Activated CD8-positive, alpha-beta T cell treated with anti-CD3 and anti-CD28 coated beads for 36 hours (primary cell): ENCODE results near the gene PGC. TPM values are rescaled to one million over a fixed set of nuclear protein-coding genes. Genes with fewer than 3 reads are reported as not detected.

Experiments used
- ATAC-seq: fragments of 200-7000 bp; cut with Tn5 transposase; one replicate; pipeline ENCODE4 v1.10.0; 2021; ENCODE audit warnings: mild to moderate bottlenecking, moderate library complexity
- CTCF ChIA-PET: fragments of 350-600 bp; sonication (Branson Sonifier 250); formaldehyde crosslinking; loops from one replicate; lab custom pipeline; 2021; ENCODE audit warnings: antibody characterized with exemption; lab: Charles Lee
- POLR2A ChIA-PET: fragments of 350-600 bp; sonication (Branson Sonifier 250); formaldehyde crosslinking; loops from one replicate; lab custom pipeline; 2021; ENCODE audit warnings: antibody characterized with exemption; lab: Charles Lee
- DNase-seq: peaks from one replicate; pipeline ENCODE4 v3.0.0-alpha.2; 2020
- H3K27ac Mint-ChIP-seq: one replicate; pipeline ENCODE4 v1.8.0; 2021; ENCODE audit warnings: mild to moderate bottlenecking, mixed read lengths
- H3K27me3 Mint-ChIP-seq: one replicate; pipeline ENCODE4 v1.8.0; 2021; ENCODE audit warnings: mixed read lengths
- H3K36me3 Mint-ChIP-seq: one replicate; pipeline ENCODE4 v1.8.0; 2021; ENCODE audit warnings: low read depth, mixed read lengths
- H3K4me1 Mint-ChIP-seq: one replicate; pipeline ENCODE4 v1.8.0; 2021; ENCODE audit warnings: low read depth, mixed read lengths
- H3K4me3 Mint-ChIP-seq: one replicate; pipeline ENCODE4 v1.8.0; 2021; ENCODE audit warnings: mild to moderate bottlenecking, moderate library complexity, mixed read lengths
- H3K9me3 Mint-ChIP-seq: one replicate; pipeline ENCODE4 v1.8.0; 2021; ENCODE audit warnings: mixed read lengths
- CTCF ChIP-seq: fragments of 200-600 bp; IDR thresholded peaks from one replicate; pipeline ENCODE4 v1.8.0; 2022; ENCODE audit warnings: antibody characterized with exemption, mild to moderate bottlenecking
- intact Hi-C: fragments of 100-400 bp; cut with micrococcal nuclease; formaldehyde crosslinking; loops from one replicate; pipeline ENCODE4 v1.10.0; 2022
- total RNA-seq, 2 experiments: library from RNA; stranded (reverse); gene quantifications; one replicate each; pipeline ENCODE4 v1.2.3, GENCODE V29; 2021

PGC gene
- total RNA-seq, 2 experiments from 2014 or later = not detected

DNA sequence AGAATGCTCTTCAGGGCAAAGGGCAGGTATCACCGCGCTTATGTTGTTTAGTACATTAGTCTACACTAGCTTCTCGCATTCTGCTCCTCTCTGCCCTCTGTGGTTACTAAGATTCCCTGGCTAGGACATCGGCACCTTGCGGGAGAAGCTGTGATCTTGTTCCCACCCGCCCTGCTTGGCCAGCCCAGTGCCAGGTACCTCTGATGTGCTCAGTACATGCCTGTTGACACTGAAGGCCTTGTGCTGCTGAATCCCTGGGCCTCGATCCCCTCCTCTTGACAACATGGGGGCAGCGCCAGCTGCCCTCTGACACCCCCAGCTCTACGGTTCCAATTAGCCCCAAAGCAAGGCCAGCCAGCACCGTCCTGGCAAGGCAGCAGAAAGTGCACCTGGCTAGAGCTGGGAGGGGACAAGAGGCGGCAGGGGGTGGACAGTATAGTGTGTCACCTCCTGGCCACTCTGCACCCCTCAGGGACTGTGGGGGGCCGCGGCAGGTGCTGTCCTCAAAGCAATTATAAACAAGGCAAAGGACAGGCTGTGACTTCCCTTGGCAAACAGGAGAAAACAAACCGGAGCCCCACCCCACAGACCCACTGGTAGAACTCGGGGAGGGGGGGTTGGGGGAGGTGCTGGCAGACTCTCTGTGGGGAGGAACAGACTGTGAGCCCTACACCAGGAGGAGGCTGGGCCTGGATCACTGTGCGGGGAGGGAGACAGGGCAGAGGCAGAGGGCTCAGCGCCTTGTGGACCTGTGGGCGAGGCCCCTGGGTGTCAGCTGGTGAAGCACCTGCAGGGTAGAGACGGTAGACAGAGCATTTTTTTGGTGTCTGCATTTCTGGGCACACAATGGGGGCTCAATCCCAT is 18.9 kb downstream of the PGC start:
- no peak for TF ChIP-seq CTCF
- Mint-ChIP-seq H3K4me3 (no peak overlapping the region), H3K36me3 (no peaks in the 10 kb centered on the region), H3K9me3 (no peaks in the 10 kb centered on the region), H3K27me3 (no peaks in the 10 kb centered on the region), H3K27ac (no peak overlapping the region), H3K4me1 (peaks cover 38% of the 10 kb centered on the region)
- DNase-seq (no peak), ATAC-seq (no peak)
- ChIA-PET POLR2A (no interaction called here), CTCF (no interaction called here)
- intact Hi-C loops = no loop called here

- ChIA-PET CTCF (no interaction called here), POLR2A (no interaction called here)
- Mint-ChIP-seq H3K4me1 (peaks cover 33% of the 10 kb centered on the region), H3K9me3 (no peaks in the 10 kb centered on the region), H3K27ac (no peak overlapping the region), H3K4me3 (no peak overlapping the region), H3K36me3 (no peaks in the 10 kb centered on the region), H3K27me3 (no peaks in the 10 kb centered on the region)
- DNase-seq = no peak
- intact Hi-C loops = no loop called here
- TF ChIP-seq CTCF = no peak
- ATAC-seq = no peak
These were observed 19.5 kb downstream of the PGC start for GRCh38 chr6:41727705-41728072.

DNA sequence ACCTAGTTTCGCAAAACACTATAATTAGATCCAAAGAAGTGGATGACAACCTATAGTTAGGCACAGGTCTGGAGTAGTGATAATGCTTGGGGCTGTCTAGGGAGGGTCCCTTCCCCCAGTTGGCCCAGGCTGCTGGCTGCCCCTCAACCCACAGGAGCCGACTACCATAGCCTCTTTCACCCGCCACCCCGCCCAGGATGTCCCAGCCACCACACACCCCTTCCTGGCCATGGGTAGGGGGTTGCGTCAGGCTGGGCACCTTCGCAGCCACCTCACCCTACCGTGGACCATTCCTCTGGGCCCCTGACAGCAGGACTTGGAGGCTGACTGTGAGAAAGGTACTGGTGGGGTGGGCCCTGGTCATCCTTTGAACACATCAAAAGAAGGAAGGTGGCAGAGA is 20.3 kb downstream of the PGC start:
- DNase-seq = no peak
- TF ChIP-seq CTCF = no peak
- CTCF ChIA-PET = no interaction called here
- Mint-ChIP-seq H3K4me3 (no peak overlapping the region), H3K27me3 (no peaks in the 10 kb centered on the region), H3K27ac (no peak overlapping the region), H3K9me3 (no peaks in the 10 kb centered on the region), H3K36me3 (no peaks in the 10 kb centered on the region), H3K4me1 (peaks cover 29% of the 10 kb centered on the region)
- POLR2A ChIA-PET = no interaction called here
- no peak for ATAC-seq
- intact Hi-C loops = no loop called here

DNA sequence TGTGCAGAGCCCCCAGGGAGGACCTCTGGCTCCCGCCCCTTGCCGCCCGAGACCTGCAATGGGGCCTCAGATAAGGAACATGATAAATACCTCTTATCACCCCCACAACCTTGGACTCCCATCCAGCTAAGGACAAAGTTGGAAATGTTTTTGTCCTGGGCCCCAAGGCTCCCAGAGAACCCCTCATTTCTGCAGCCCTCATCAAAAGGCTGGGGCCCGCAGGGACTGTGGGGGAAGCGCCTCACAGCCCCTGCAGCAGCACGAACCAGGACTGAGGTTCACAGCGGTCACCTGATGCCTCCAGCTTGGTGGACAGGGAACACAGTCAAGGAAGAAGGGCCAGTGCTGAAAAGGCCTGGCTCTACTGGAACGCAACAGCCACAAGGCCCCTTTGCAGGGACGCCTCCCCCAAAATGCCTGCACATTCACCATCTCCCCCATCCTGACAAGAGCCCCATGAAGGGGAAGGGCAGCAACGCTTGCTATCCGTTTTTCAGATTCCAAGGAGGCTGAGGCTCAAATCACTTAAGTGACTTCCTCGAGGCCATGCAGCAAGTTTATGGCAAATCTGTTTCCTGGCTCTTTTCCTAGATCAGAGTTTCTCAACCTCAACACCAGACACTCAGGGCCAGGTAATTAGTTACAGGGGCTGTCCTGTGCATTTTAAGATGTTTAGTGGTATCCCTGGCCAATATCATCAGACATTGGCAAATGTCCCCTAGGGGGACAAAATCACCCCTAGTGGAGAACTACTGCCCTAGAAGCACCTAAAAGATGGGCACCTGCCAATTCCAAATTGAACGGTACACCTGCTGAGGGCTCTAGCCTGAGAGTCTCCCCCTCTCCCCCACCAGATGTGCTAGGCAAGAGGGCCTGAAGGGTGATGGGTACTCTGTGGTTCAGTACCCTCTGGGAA is 22.4 kb downstream of the PGC start:
- ATAC-seq = no peak
- Mint-ChIP-seq H3K9me3 (no peaks in the 10 kb centered on the region), H3K36me3 (no peaks in the 10 kb centered on the region), H3K4me3 (no peak overlapping the region), H3K27me3 (no peaks in the 10 kb centered on the region), H3K4me1 (peaks cover 11% of the 10 kb centered on the region), H3K27ac (no peak overlapping the region)
- ChIA-PET POLR2A (no interaction called here), CTCF (no interaction called here)
- no peak for DNase-seq
- TF ChIP-seq CTCF = no peak
- intact Hi-C loops = no loop called here

DNA sequence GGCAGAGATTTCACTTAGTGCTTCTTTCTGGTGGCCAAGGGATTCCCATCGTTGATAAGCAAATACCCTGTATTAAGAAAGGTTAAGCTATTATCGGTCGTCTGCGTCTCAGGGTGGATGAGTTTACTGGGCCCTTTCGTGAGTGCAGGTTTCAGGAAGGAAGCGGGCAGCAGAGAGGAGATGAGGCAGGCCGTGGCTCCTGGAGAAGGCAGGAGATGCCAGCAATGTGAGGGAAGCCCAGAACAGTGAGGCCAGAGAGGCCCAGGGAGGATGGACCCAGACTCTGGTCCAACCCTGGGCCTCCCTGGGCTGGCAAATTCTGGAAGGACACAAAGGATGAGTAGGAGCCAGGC is 23.0 kb downstream of the PGC start:
- CTCF ChIA-PET = no interaction called here
- H3K27ac Mint-ChIP-seq = no peak overlapping the region
- intact Hi-C loops = no loop called here
- H3K4me1 Mint-ChIP-seq = peaks cover 8% of the 10 kb centered on the region
- no peak for TF ChIP-seq CTCF
- H3K9me3 Mint-ChIP-seq = no peaks in the 10 kb centered on the region
- no peaks in the 10 kb centered on the region for H3K36me3 Mint-ChIP-seq
- no peak for ATAC-seq
- no peak overlapping the region for H3K4me3 Mint-ChIP-seq
- no peak for DNase-seq
- H3K27me3 Mint-ChIP-seq = no peaks in the 10 kb centered on the region
- POLR2A ChIA-PET = no interaction called here
